Neural cell (in vitro differentiated cells): ENCODE results near the gene OTUB2. TPM values are rescaled to one million over a fixed set of nuclear protein-coding genes. Genes with fewer than 3 reads are reported as not detected.
A peak's percentile ranks its signal among the peaks of the same experiment; 100 is the strongest.

Experiments
- H2AFZ ChIP-seq: fragments of 200-600, 300-800 bp; sonication (generic), shearing (Covaris generic); 2 replicates; pipeline ENCODE4 v1.6.0; 2014; ENCODE audit warnings: low read depth, mild to moderate bottlenecking, antibody characterized with exemption, low read length, moderate library complexity
- H3F3A ChIP-seq: fragments of 200-600 bp; shearing (Covaris generic); 2 replicates; pipeline ENCODE4 v1.6.1; 2016; ENCODE audit warnings: mild to moderate bottlenecking, moderate library complexity, mixed read lengths, antibody characterized with exemption, low read length; ENCODE audit not compliant: insufficient read depth, poor library complexity, severe bottlenecking
- H3K27ac ChIP-seq: fragments of 200-600, 300-800 bp; sonication (generic), shearing (Covaris generic); 2 replicates; pipeline ENCODE4 v1.5.1; 2014; ENCODE audit warnings: mild to moderate bottlenecking, low read length, moderate library complexity
- H3K27me3 ChIP-seq: fragments of 300-800, 200-600 bp; sonication (generic), shearing (Covaris generic); 2 replicates; pipeline ENCODE4 v1.6.0; 2014; ENCODE audit warnings: mild to moderate bottlenecking, low read depth, low read length, moderate library complexity; ENCODE audit not compliant: insufficient read depth
- H3K36me3 ChIP-seq: fragments of 300-800, 200-600 bp; sonication (generic), shearing (Covaris generic); 2 replicates; pipeline ENCODE4 v1.5.1; 2014; ENCODE audit warnings: mild to moderate bottlenecking, antibody characterized with exemption, low read length, moderate library complexity; ENCODE audit not compliant: insufficient read depth
- H3K4me2 ChIP-seq: fragments of 300-800, 200-600 bp; sonication (generic), shearing (Covaris generic); 2 replicates; pipeline ENCODE4 v1.6.0; 2014; ENCODE audit warnings: mild to moderate bottlenecking, low read length
- H3K4me3 ChIP-seq: fragments of 300-800, 200-600 bp; sonication (generic), shearing (Covaris generic); 2 replicates; pipeline ENCODE4 v1.5.1; 2014; ENCODE audit warnings: mild to moderate bottlenecking, low read length, moderate library complexity
- H3K79me2 ChIP-seq: fragments of 200-600 bp; shearing (Covaris generic); replicated peaks from 2 replicates; pipeline ENCODE4 v1.6.0; 2014; ENCODE audit warnings: mild to moderate bottlenecking, low read length, moderate library complexity; ENCODE audit not compliant: insufficient read depth
- H3K9ac ChIP-seq: fragments of 300-800, 200-600 bp; sonication (generic), shearing (Covaris generic); 2 replicates; pipeline ENCODE4 v1.6.1; 2016; ENCODE audit warnings: mild to moderate bottlenecking, low read length, mixed read lengths
- H3K9me2 ChIP-seq: fragments of 200-600 bp; shearing (Covaris generic); 2 replicates; pipeline ENCODE4 v1.6.1; 2016; ENCODE audit warnings: mild to moderate bottlenecking, low read length, mixed read lengths; ENCODE audit not compliant: insufficient read depth
- H3K9me3 ChIP-seq: fragments of 200-600, 300-800 bp; sonication (generic), shearing (Covaris generic); 2 replicates; pipeline ENCODE4 v1.6.1; 2016; ENCODE audit warnings: mild to moderate bottlenecking, mixed run types, low read length, moderate library complexity, mixed read lengths
- H4K20me1 ChIP-seq: fragments of 200-600 bp; shearing (Covaris generic); 2 replicates; pipeline ENCODE4 v1.6.1; 2016; ENCODE audit warnings: mild to moderate bottlenecking, mixed run types; ENCODE audit not compliant: insufficient read depth
- EP300 ChIP-seq: fragments of 450-650 bp; conservative IDR thresholded peaks from 2 replicates; pipeline ENCODE4 v1.6.1; 2014; ENCODE audit warnings: antibody characterized with exemption, mild to moderate bottlenecking, moderate library complexity; ENCODE audit not compliant: poor library complexity, severe bottlenecking
- EZH2 ChIP-seq: fragments of 200-600, 300-800 bp; shearing (Covaris generic), sonication (generic); IDR thresholded peaks from 2 replicates; pipeline ENCODE4 v1.6.1; 2014; ENCODE audit warnings: antibody characterized with exemption, low read length, borderline replicate concordance, mild to moderate bottlenecking; ENCODE audit not compliant: insufficient read depth, poor library complexity, severe bottlenecking
- MXI1 ChIP-seq: fragments of 450-650 bp; conservative IDR thresholded peaks from 2 replicates; pipeline ENCODE4 v1.6.1; 2014; ENCODE audit warnings: antibody characterized with exemption, mild to moderate bottlenecking; ENCODE audit not compliant: poor library complexity, severe bottlenecking
- POLR2AphosphoS5 ChIP-seq: IDR thresholded peaks from 2 replicates; pipeline ENCODE4 v1.6.1; 2012
- RAD21 ChIP-seq: fragments of 450-650 bp; conservative IDR thresholded peaks from 2 replicates; pipeline ENCODE4 v1.6.1; 2014; ENCODE audit warnings: antibody characterized with exemption, mild to moderate bottlenecking, moderate library complexity
- SMC3 ChIP-seq: fragments of 450-650 bp; conservative IDR thresholded peaks from 2 replicates; pipeline ENCODE4 v1.6.1; 2014; ENCODE audit warnings: antibody characterized with exemption, mild to moderate bottlenecking, moderate library complexity; ENCODE audit not compliant: poor library complexity
- TAF1 ChIP-seq: IDR thresholded peaks from 2 replicates; pipeline ENCODE4 v1.6.1; 2012; ENCODE audit warnings: low read depth
- polyA plus RNA-seq: library from polyadenylated mRNA; depleted of rRNA; stranded (reverse); fragments of >200 nt; gene quantifications from 2 replicates; pipeline ENCODE4 v1.2.3, GENCODE V29; 2014
- TF ChIP-seq, protein P1 (sequence below): fragments of 450-650 bp; IDR thresholded peaks from 2 replicates; pipeline ENCODE4 v1.5.1; 2014; ENCODE audit warnings: antibody characterized with exemption, mild to moderate bottlenecking, moderate library complexity; ENCODE audit not compliant: poor library complexity, severe bottlenecking
- TF ChIP-seq, protein P2 (sequence below): IDR thresholded peaks from 2 replicates; pipeline ENCODE4 v1.6.1; 2012; ENCODE audit warnings: borderline replicate concordance

OTUB2 gene
- polyA plus RNA-seq, 1 donor from 2014 or later, result 2.5 TPM

DNA sequence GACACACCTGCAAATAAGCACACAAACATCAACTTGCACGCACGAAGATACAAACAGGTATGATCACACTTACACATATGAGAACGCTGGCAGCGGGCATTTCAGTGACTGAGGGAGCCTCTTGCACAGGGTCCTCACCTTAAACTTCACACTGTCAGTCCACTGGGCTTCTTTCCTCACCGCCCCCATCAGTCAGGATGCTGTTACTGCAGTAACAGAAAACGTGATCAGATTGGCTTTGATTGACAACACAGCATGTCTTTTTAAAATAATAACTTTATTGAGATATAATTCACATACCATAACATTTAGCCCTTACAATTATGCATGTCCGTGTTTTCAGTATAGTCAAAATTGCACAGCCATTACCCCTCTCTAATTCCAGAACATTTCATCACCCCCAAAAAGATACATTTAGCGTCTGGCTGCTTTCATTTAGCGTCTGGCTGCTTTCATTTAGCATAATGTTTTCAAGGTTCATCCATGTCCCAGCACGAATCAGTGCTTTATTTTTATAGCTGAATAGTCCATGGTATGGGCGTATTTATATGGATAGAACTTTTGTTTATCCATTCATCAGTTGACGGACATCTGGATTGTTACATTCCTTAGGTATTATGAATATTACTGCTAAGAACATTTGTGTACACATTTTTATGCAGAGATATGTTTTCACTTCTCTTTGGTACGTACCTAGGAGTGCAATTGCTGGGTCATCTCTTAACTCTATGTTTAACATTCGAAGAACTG is 20.6 kb upstream of the OTUB2 start:
- no peaks in the 10 kb centered on the region for H3K9me2 ChIP-seq
- H3K9me3 ChIP-seq, result no peaks in the 10 kb centered on the region
- H3K27ac ChIP-seq, result no peak overlapping the region
- H2AFZ ChIP-seq, result no peak overlapping the region
- H3K9ac ChIP-seq, result no peak overlapping the region
- H3K36me3 ChIP-seq, result no peaks in the 10 kb centered on the region
- H4K20me1 ChIP-seq, result no peaks in the 10 kb centered on the region
- no peak overlapping the region for H3K4me3 ChIP-seq
- no peaks in the 10 kb centered on the region for H3F3A ChIP-seq
- no peaks in the 10 kb centered on the region for H3K79me2 ChIP-seq
- no peaks in the 10 kb centered on the region for H3K27me3 ChIP-seq
- TF ChIP-seq MXI1, result no peak
- TF ChIP-seq, protein P1, sequence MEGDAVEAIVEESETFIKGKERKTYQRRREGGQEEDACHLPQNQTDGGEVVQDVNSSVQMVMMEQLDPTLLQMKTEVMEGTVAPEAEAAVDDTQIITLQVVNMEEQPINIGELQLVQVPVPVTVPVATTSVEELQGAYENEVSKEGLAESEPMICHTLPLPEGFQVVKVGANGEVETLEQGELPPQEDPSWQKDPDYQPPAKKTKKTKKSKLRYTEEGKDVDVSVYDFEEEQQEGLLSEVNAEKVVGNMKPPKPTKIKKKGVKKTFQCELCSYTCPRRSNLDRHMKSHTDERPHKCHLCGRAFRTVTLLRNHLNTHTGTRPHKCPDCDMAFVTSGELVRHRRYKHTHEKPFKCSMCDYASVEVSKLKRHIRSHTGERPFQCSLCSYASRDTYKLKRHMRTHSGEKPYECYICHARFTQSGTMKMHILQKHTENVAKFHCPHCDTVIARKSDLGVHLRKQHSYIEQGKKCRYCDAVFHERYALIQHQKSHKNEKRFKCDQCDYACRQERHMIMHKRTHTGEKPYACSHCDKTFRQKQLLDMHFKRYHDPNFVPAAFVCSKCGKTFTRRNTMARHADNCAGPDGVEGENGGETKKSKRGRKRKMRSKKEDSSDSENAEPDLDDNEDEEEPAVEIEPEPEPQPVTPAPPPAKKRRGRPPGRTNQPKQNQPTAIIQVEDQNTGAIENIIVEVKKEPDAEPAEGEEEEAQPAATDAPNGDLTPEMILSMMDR, result peak; percentile 21
- no peak overlapping the region for H3K4me2 ChIP-seq

DNA sequence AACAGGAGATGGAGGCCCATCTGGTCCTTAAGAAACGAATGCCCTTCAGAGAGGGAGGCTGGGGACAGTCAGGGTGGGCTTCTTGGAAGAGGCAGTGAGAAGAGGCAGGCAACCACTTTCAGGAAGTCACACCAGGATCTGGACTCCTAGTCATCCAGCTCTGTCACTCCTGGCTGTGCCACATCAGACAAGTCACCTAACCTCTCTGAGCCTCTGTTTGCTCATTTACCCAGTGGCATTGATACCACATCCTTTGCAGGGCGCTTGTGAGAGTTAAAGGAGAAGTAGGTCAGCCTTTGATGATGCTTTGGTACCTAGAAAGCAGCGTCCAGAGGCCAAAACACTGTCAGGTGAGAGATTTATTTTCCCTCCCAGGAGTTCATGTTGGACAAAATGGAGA is 17.9 kb upstream of the OTUB2 start:
- TF ChIP-seq SMC3 (no peak), POLR2AphosphoS5 (no peak), RAD21 (no peak), MXI1 (no peak), TAF1 (no peak), EP300 (no peak), EZH2 (no peak)
- TF ChIP-seq, protein P2, sequence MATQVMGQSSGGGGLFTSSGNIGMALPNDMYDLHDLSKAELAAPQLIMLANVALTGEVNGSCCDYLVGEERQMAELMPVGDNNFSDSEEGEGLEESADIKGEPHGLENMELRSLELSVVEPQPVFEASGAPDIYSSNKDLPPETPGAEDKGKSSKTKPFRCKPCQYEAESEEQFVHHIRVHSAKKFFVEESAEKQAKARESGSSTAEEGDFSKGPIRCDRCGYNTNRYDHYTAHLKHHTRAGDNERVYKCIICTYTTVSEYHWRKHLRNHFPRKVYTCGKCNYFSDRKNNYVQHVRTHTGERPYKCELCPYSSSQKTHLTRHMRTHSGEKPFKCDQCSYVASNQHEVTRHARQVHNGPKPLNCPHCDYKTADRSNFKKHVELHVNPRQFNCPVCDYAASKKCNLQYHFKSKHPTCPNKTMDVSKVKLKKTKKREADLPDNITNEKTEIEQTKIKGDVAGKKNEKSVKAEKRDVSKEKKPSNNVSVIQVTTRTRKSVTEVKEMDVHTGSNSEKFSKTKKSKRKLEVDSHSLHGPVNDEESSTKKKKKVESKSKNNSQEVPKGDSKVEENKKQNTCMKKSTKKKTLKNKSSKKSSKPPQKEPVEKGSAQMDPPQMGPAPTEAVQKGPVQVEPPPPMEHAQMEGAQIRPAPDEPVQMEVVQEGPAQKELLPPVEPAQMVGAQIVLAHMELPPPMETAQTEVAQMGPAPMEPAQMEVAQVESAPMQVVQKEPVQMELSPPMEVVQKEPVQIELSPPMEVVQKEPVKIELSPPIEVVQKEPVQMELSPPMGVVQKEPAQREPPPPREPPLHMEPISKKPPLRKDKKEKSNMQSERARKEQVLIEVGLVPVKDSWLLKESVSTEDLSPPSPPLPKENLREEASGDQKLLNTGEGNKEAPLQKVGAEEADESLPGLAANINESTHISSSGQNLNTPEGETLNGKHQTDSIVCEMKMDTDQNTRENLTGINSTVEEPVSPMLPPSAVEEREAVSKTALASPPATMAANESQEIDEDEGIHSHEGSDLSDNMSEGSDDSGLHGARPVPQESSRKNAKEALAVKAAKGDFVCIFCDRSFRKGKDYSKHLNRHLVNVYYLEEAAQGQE, result no peak
- TF ChIP-seq, protein P1, result no peak
- H4K20me1 ChIP-seq, result no peaks in the 10 kb centered on the region
- no peak overlapping the region for H2AFZ ChIP-seq
- H3K79me2 ChIP-seq, result no peaks in the 10 kb centered on the region
- H3K9me3 ChIP-seq, result no peaks in the 10 kb centered on the region
- H3K27ac ChIP-seq, result no peak overlapping the region
- H3K4me2 ChIP-seq, result no peak overlapping the region
- no peaks in the 10 kb centered on the region for H3F3A ChIP-seq
- no peak overlapping the region for H3K9ac ChIP-seq
- H3K9me2 ChIP-seq, result no peaks in the 10 kb centered on the region
- no peak overlapping the region for H3K4me3 ChIP-seq
- no peaks in the 10 kb centered on the region for H3K27me3 ChIP-seq
- no peaks in the 10 kb centered on the region for H3K36me3 ChIP-seq
